Uterus (tissue), 4 donors: Measurements from ENCODE around the gene KRTAP2-3. TPM values are rescaled to one million over a fixed set of nuclear protein-coding genes. Genes with fewer than 3 reads are reported as not detected.
"Not testable (repeated sequence)": the region's sequence is repeated elsewhere in the genome, so short reads cannot be mapped to it uniquely, and the experiment has no call there.

Experiments
- DNase-seq, 2 donors: peaks; one replicate each; pipeline ENCODE4 v3.0.0-alpha.2; 2019 to 2020
- H3K27ac ChIP-seq, 2 donors: fragments of 200-600 bp; sonication (generic); 1 replicate in 1 of 2; 2 replicates in 1 of 2; pipeline ENCODE4 v1.5.1; 2016 to 2018
- H3K27me3 ChIP-seq, 2 donors: fragments of 200-600 bp; sonication (generic); one replicate each; pipeline ENCODE4 v1.5.1; 2018 to 2019; ENCODE audit warnings: control low read depth in 1 of 2
- H3K36me3 ChIP-seq, 2 donors: fragments of 200-600 bp; sonication (generic); one replicate each; pipeline ENCODE4 v1.5.1; 2019; ENCODE audit warnings: control low read depth in 1 of 2
- H3K4me1 ChIP-seq, 2 donors: fragments of 200-600 bp; sonication (generic); one replicate each; pipeline ENCODE4 v1.5.1; 2018 to 2019; ENCODE audit warnings: control low read depth in 1 of 2
- H3K4me3 ChIP-seq, 2 donors: fragments of 200-600 bp; sonication (generic); 1 replicate in 1 of 2; 2 replicates in 1 of 2; pipeline ENCODE4 v1.5.1; 2018 to 2019; ENCODE audit warnings: mild to moderate bottlenecking in 1 of 2
- H3K9me3 ChIP-seq, 2 donors: fragments of 200-600 bp; sonication (generic); one replicate each; pipeline ENCODE4 v1.5.1; 2019; ENCODE audit warnings: control low read depth in 1 of 2
- CTCF ChIP-seq, 4 experiments: fragments of 200-600 bp in 2 of 4; fragments of 450-650 bp in 2 of 4; sonication (generic) in 2 of 4; IDR thresholded peaks; one replicate each; pipeline ENCODE4 v1.5.1; 2016 to 2019; ENCODE audit warnings: antibody characterized with exemption in 4 of 4, mild to moderate bottlenecking in 2 of 4, moderate library complexity in 1 of 4
- POLR2A ChIP-seq, 2 donors: fragments of 450-650 bp; IDR thresholded peaks; one replicate each; pipeline ENCODE4 v1.6.1; 2016; ENCODE audit warnings: antibody characterized with exemption in 2 of 2, mild to moderate bottlenecking in 1 of 2, moderate library complexity in 1 of 2
- intact Hi-C: fragments of 100-400 bp; cut with DNase I; formaldehyde crosslinking; loops from one replicate; pipeline ENCODE4 v1.15.1; 2023; ENCODE audit warnings: low total_unique reads
- total RNA-seq, 4 donors: library from RNA; depleted of rRNA in 3 of 4; stranded (reverse); fragments of >200 nt in 3 of 4; gene quantifications; one replicate each; pipeline versions ENCODE4 v1.1.0 to v1.2.4, GENCODE V29; 2014 to 2023
- donor health status: DM: yes; HTN: yes; CAD: no.

KRTAP2-3 gene
- total RNA-seq, 4 donors from 2014 or later = not detected

- no peak within 1 kb of the TSS for H3K4me3 ChIP-seq
- no peaks in the 10 kb centered on the region for H3K4me1 ChIP-seq
- no peak for TF ChIP-seq POLR2A (IDR thresholded peaks at IDR 0.05)
- no peak for TF ChIP-seq CTCF (IDR thresholded peaks at IDR 0.05)
- intact Hi-C loops = no loop called here
- no peak for DNase-seq
- no peaks in the 10 kb centered on the region for H3K9me3 ChIP-seq
- H3K27ac ChIP-seq = no peak within 1 kb of the TSS
- no peaks in the 10 kb centered on the region for H3K27me3 ChIP-seq
- H3K36me3 ChIP-seq = no peaks in the 10 kb centered on the region
These were observed 41.8 kb upstream of the KRTAP2-3 start, which contains the start of gene KRTAP4-16 for GRCh38 chr17:41101586-41102259. Gene KRTAP4-16, minus strand, starts transcription at chr17:41102209. Its CDS starts 0 bp downstream, at chr17:41102209.

- H3K27ac ChIP-seq, H3K4me1 ChIP-seq, DNase-seq, H3K36me3 ChIP-seq, intact Hi-C loops, H3K9me3 ChIP-seq, H3K4me3 ChIP-seq, H3K27me3 ChIP-seq: not testable (repeated sequence)
These were observed 40.0 kb upstream of the KRTAP2-3 start for GRCh38 chr17:41099682-41100480.

- no peak for DNase-seq
- no peak overlapping the region for H3K4me3 ChIP-seq
- no peaks in the 10 kb centered on the region for H3K9me3 ChIP-seq
- intact Hi-C loops = no loop called here
- no peaks in the 10 kb centered on the region for H3K27me3 ChIP-seq
- H3K36me3 ChIP-seq = no peaks in the 10 kb centered on the region
- H3K27ac ChIP-seq = no peak overlapping the region
- no peaks in the 10 kb centered on the region for H3K4me1 ChIP-seq
- TF ChIP-seq POLR2A (IDR thresholded peaks at IDR 0.05) (no peak), CTCF (IDR thresholded peaks at IDR 0.05) (no peak)
These were observed 38.6 kb upstream of the KRTAP2-3 start for GRCh38 chr17:41098481-41098880.

DNA sequence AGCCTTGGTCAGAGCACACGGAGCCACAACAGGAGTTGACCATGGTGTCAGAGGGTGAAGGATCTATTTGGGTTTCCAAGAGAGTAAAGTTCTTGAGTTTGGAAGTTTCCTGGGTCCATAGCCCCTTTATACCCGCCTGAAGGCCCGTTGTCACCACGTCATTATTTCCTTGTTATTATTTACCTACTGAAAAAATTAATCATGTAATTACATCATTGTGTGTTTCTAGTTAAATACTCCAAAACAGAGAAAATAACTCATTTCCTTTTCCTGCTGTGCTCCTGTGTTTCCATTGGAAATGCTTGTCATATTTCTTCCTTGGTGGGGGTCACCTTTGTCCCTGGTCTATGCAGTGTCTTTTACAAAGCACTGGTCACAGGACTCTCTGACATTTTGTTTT lies 38.1 kb upstream of the KRTAP2-3 start, which contains the start of gene KRTAP4-8:
Gene KRTAP4-8 (minus strand): TSS at position 101 of the 400 bp plus-strand sequence. CDS start 58 bp downstream, at position 43.
- H3K27ac ChIP-seq = no peak within 1 kb of the TSS
- no peak within 1 kb of the TSS for H3K4me3 ChIP-seq
- TF ChIP-seq CTCF (IDR thresholded peaks at IDR 0.05) (no peak), POLR2A (IDR thresholded peaks at IDR 0.05) (no peak)
- no peaks in the 10 kb centered on the region for H3K36me3 ChIP-seq
- H3K4me1 ChIP-seq = no peaks in the 10 kb centered on the region
- intact Hi-C loops = no loop called here
- DNase-seq = no peak
- no peaks in the 10 kb centered on the region for H3K9me3 ChIP-seq
- H3K27me3 ChIP-seq = no peaks in the 10 kb centered on the region

DNA sequence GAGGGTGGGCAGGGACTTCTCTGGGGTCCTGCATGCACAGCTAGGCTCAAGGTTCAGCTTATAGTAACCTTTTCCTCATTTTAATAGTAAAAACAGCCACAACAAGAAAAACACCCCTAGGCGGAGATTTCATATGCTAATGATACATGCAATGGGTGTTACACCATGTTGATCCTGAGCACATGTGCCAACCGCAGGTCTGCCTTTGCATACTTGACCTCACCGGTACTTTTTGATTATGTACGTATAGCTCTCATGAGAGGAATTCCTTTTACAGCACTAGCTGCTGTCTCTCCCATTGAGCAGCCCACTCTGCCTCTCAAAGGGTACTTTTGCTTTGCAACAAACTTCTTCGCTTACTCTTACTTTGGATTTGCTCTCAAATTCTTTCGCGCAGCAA lies 36.1 kb upstream of the KRTAP2-3 start:
- Histone ChIP-seq H3K4me3 (no peak overlapping the region), H3K27ac (no peak overlapping the region), H3K9me3 (no peaks in the 10 kb centered on the region), H3K27me3 (no peaks in the 10 kb centered on the region), H3K4me1 (no peaks in the 10 kb centered on the region), H3K36me3 (no peaks in the 10 kb centered on the region)
- TF ChIP-seq POLR2A (IDR thresholded peaks at IDR 0.05) = no peak
- intact Hi-C loops = no loop called here
- no peak for DNase-seq

- H3K4me3 ChIP-seq, H3K27ac ChIP-seq, DNase-seq, H3K36me3 ChIP-seq, H3K4me1 ChIP-seq, H3K9me3 ChIP-seq, H3K27me3 ChIP-seq, intact Hi-C loops: not testable (repeated sequence)
These were observed 28.9 kb upstream of the KRTAP2-3 start for GRCh38 chr17:41088760-41089352.

GRCh38 chr17:41084100-41084856 lies 24.4 kb upstream of the KRTAP2-3 start, which contains the start of gene KRTAP4-7:
Gene KRTAP4-7, plus strand, starts transcription at chr17:41084150. Its CDS starts 57 bp downstream, at chr17:41084207.
- H3K27me3 ChIP-seq, H3K36me3 ChIP-seq, intact Hi-C loops, H3K9me3 ChIP-seq, H3K4me3 ChIP-seq, H3K27ac ChIP-seq, DNase-seq, H3K4me1 ChIP-seq: not testable (repeated sequence)

GRCh38 chr17:41083427-41083826 lies 23.5 kb upstream of the KRTAP2-3 start:
- intact Hi-C loops, H3K27ac ChIP-seq, H3K36me3 ChIP-seq, H3K9me3 ChIP-seq, DNase-seq, H3K4me1 ChIP-seq, H3K4me3 ChIP-seq, H3K27me3 ChIP-seq: not testable (repeated sequence)
